Neural cell (in vitro differentiated cells): ENCODE measurements around the gene FANCB. TPM values are rescaled to one million over a fixed set of nuclear protein-coding genes. Genes with fewer than 3 reads are reported as not detected.

Experiments
- H2AFZ ChIP-seq: fragments of 200-600, 300-800 bp; sonication (generic), shearing (Covaris generic); 2 replicates; pipeline ENCODE4 v1.6.0; 2014; ENCODE audit warnings: low read depth, mild to moderate bottlenecking, antibody characterized with exemption, low read length, moderate library complexity
- H3F3A ChIP-seq: fragments of 200-600 bp; shearing (Covaris generic); 2 replicates; pipeline ENCODE4 v1.6.1; 2016; ENCODE audit warnings: mild to moderate bottlenecking, moderate library complexity, mixed read lengths, antibody characterized with exemption, low read length; ENCODE audit not compliant: insufficient read depth, poor library complexity, severe bottlenecking
- H3K27ac ChIP-seq: fragments of 200-600, 300-800 bp; sonication (generic), shearing (Covaris generic); 2 replicates; pipeline ENCODE4 v1.5.1; 2014; ENCODE audit warnings: mild to moderate bottlenecking, low read length, moderate library complexity
- H3K27me3 ChIP-seq: fragments of 300-800, 200-600 bp; sonication (generic), shearing (Covaris generic); 2 replicates; pipeline ENCODE4 v1.6.0; 2014; ENCODE audit warnings: mild to moderate bottlenecking, low read depth, low read length, moderate library complexity; ENCODE audit not compliant: insufficient read depth
- H3K36me3 ChIP-seq: fragments of 300-800, 200-600 bp; sonication (generic), shearing (Covaris generic); 2 replicates; pipeline ENCODE4 v1.5.1; 2014; ENCODE audit warnings: mild to moderate bottlenecking, antibody characterized with exemption, low read length, moderate library complexity; ENCODE audit not compliant: insufficient read depth
- H3K4me2 ChIP-seq: fragments of 300-800, 200-600 bp; sonication (generic), shearing (Covaris generic); 2 replicates; pipeline ENCODE4 v1.6.0; 2014; ENCODE audit warnings: mild to moderate bottlenecking, low read length
- H3K4me3 ChIP-seq: fragments of 300-800, 200-600 bp; sonication (generic), shearing (Covaris generic); 2 replicates; pipeline ENCODE4 v1.5.1; 2014; ENCODE audit warnings: mild to moderate bottlenecking, low read length, moderate library complexity
- H3K79me2 ChIP-seq: fragments of 200-600 bp; shearing (Covaris generic); replicated peaks from 2 replicates; pipeline ENCODE4 v1.6.0; 2014; ENCODE audit warnings: mild to moderate bottlenecking, low read length, moderate library complexity; ENCODE audit not compliant: insufficient read depth
- H3K9ac ChIP-seq: fragments of 300-800, 200-600 bp; sonication (generic), shearing (Covaris generic); 2 replicates; pipeline ENCODE4 v1.6.1; 2016; ENCODE audit warnings: mild to moderate bottlenecking, low read length, mixed read lengths
- H3K9me2 ChIP-seq: fragments of 200-600 bp; shearing (Covaris generic); 2 replicates; pipeline ENCODE4 v1.6.1; 2016; ENCODE audit warnings: mild to moderate bottlenecking, low read length, mixed read lengths; ENCODE audit not compliant: insufficient read depth
- H3K9me3 ChIP-seq: fragments of 200-600, 300-800 bp; sonication (generic), shearing (Covaris generic); 2 replicates; pipeline ENCODE4 v1.6.1; 2016; ENCODE audit warnings: mild to moderate bottlenecking, mixed run types, low read length, moderate library complexity, mixed read lengths
- H4K20me1 ChIP-seq: fragments of 200-600 bp; shearing (Covaris generic); 2 replicates; pipeline ENCODE4 v1.6.1; 2016; ENCODE audit warnings: mild to moderate bottlenecking, mixed run types; ENCODE audit not compliant: insufficient read depth
- CTCF ChIP-seq: fragments of 450-650 bp; IDR thresholded peaks from 2 replicates; pipeline ENCODE4 v1.5.1; 2014; ENCODE audit warnings: antibody characterized with exemption, mild to moderate bottlenecking, moderate library complexity; ENCODE audit not compliant: poor library complexity, severe bottlenecking
- EP300 ChIP-seq: fragments of 450-650 bp; conservative IDR thresholded peaks from 2 replicates; pipeline ENCODE4 v1.6.1; 2014; ENCODE audit warnings: antibody characterized with exemption, mild to moderate bottlenecking, moderate library complexity; ENCODE audit not compliant: poor library complexity, severe bottlenecking
- EZH2 ChIP-seq: fragments of 200-600, 300-800 bp; shearing (Covaris generic), sonication (generic); IDR thresholded peaks from 2 replicates; pipeline ENCODE4 v1.6.1; 2014; ENCODE audit warnings: antibody characterized with exemption, low read length, borderline replicate concordance, mild to moderate bottlenecking; ENCODE audit not compliant: insufficient read depth, poor library complexity, severe bottlenecking
- MXI1 ChIP-seq: fragments of 450-650 bp; conservative IDR thresholded peaks from 2 replicates; pipeline ENCODE4 v1.6.1; 2014; ENCODE audit warnings: antibody characterized with exemption, mild to moderate bottlenecking; ENCODE audit not compliant: poor library complexity, severe bottlenecking
- POLR2AphosphoS5 ChIP-seq: IDR thresholded peaks from 2 replicates; pipeline ENCODE4 v1.6.1; 2012
- RAD21 ChIP-seq: fragments of 450-650 bp; conservative IDR thresholded peaks from 2 replicates; pipeline ENCODE4 v1.6.1; 2014; ENCODE audit warnings: antibody characterized with exemption, mild to moderate bottlenecking, moderate library complexity
- REST ChIP-seq: IDR thresholded peaks from 2 replicates; pipeline ENCODE4 v1.6.1; 2012; ENCODE audit warnings: borderline replicate concordance
- SMC3 ChIP-seq: fragments of 450-650 bp; conservative IDR thresholded peaks from 2 replicates; pipeline ENCODE4 v1.6.1; 2014; ENCODE audit warnings: antibody characterized with exemption, mild to moderate bottlenecking, moderate library complexity; ENCODE audit not compliant: poor library complexity
- TAF1 ChIP-seq: IDR thresholded peaks from 2 replicates; pipeline ENCODE4 v1.6.1; 2012; ENCODE audit warnings: low read depth
- polyA plus RNA-seq: library from polyadenylated mRNA; depleted of rRNA; stranded (reverse); fragments of >200 nt; gene quantifications from 2 replicates; pipeline ENCODE4 v1.2.3, GENCODE V29; 2014

Gene FANCB
- polyA plus RNA-seq, 1 donor from 2014 or later = 0.17 TPM

- no peak overlapping the region for H3K4me3 ChIP-seq
- TF ChIP-seq SMC3 (no peak), CTCF (no peak), RAD21 (no peak), REST (no peak), POLR2AphosphoS5 (no peak), TAF1 (no peak), MXI1 (no peak), EP300 (no peak), EZH2 (no peak)
- no peaks in the 10 kb centered on the region for H3F3A ChIP-seq
- H3K36me3 ChIP-seq = no peaks in the 10 kb centered on the region
- H3K79me2 ChIP-seq = no peaks in the 10 kb centered on the region
- H4K20me1 ChIP-seq = no peaks in the 10 kb centered on the region
- no peak overlapping the region for H2AFZ ChIP-seq
- H3K27ac ChIP-seq = no peak overlapping the region
- no peak overlapping the region for H3K9ac ChIP-seq
- H3K27me3 ChIP-seq = no peaks in the 10 kb centered on the region
- H3K9me3 ChIP-seq = no peaks in the 10 kb centered on the region
- no peaks in the 10 kb centered on the region for H3K9me2 ChIP-seq
- no peak overlapping the region for H3K4me2 ChIP-seq
Measured at GRCh38 chrX:14802943-14803710, 69.7 kb downstream of the FANCB start.

- H3K27ac ChIP-seq = no peak overlapping the region
- no peaks in the 10 kb centered on the region for H4K20me1 ChIP-seq
- H3K9me3 ChIP-seq = no peaks in the 10 kb centered on the region
- no peaks in the 10 kb centered on the region for H3K9me2 ChIP-seq
- H3K9ac ChIP-seq = no peak overlapping the region
- H3K36me3 ChIP-seq = no peaks in the 10 kb centered on the region
- H3K4me2 ChIP-seq = no peak overlapping the region
- H3F3A ChIP-seq = no peaks in the 10 kb centered on the region
- no peaks in the 10 kb centered on the region for H3K79me2 ChIP-seq
- no peak for TF ChIP-seq REST
- H3K4me3 ChIP-seq = no peak overlapping the region
- no peak overlapping the region for H2AFZ ChIP-seq
- no peaks in the 10 kb centered on the region for H3K27me3 ChIP-seq
Measured at GRCh38 chrX:14801136-14801535, 71.7 kb downstream of the FANCB start.
